Neural progenitor cell (in vitro differentiated cells): ENCODE data around the gene ELMO1. TPM values are rescaled to one million over a fixed set of nuclear protein-coding genes. Genes with fewer than 3 reads are reported as not detected.

Source experiments
- DNase-seq: peaks from one replicate; pipeline ENCODE4 v3.0.0-alpha.2; 2016; ENCODE audit warnings: low spot score
- H2AFZ ChIP-seq: fragments of 200-600 bp; sonication (generic); replicated peaks from 2 replicates; pipeline ENCODE4 v1.6.1; 2016; ENCODE audit warnings: antibody characterized with exemption
- H3F3A ChIP-seq: fragments of 200-600 bp; sonication (generic); 2 replicates; pipeline ENCODE4 v1.6.1; 2016; ENCODE audit warnings: antibody characterized with exemption, low read depth
- H3K27ac ChIP-seq: fragments of 200-600 bp; sonication (generic); 2 replicates; pipeline ENCODE4 v1.5.1; 2016; ENCODE audit warnings: mild to moderate bottlenecking
- H3K27me3 ChIP-seq: fragments of 200-600 bp; sonication (generic); 2 replicates; pipeline ENCODE4 v1.6.1; 2016; ENCODE audit warnings: mild to moderate bottlenecking, moderate library complexity
- H3K36me3 ChIP-seq: fragments of 200-600 bp; sonication (generic); 2 replicates; pipeline ENCODE4 v1.5.1; 2016
- H3K4me1 ChIP-seq: fragments of 200-600 bp; sonication (generic); 2 replicates; pipeline ENCODE4 v1.6.1; 2016; ENCODE audit warnings: mixed run types
- H3K4me2 ChIP-seq: fragments of 200-600 bp; sonication (generic); 2 replicates; pipeline ENCODE4 v1.6.1; 2016
- H3K4me3 ChIP-seq: fragments of 200-600 bp; sonication (generic); 2 replicates; pipeline ENCODE4 v1.5.1; 2016
- H3K79me2 ChIP-seq: fragments of 200-600 bp; sonication (generic); 2 replicates; pipeline ENCODE4 v1.6.1; 2016; ENCODE audit warnings: low read depth
- H3K9ac ChIP-seq: fragments of 200-600 bp; sonication (generic); 2 replicates; pipeline ENCODE4 v1.6.1; 2016
- H3K9me3 ChIP-seq: fragments of 200-600 bp; sonication (generic); 2 replicates; pipeline ENCODE4 v1.5.1; 2016; ENCODE audit warnings: low read depth
- H4K20me1 ChIP-seq: fragments of 200-600 bp; sonication (generic); 2 replicates; pipeline ENCODE4 v1.6.1; 2016; ENCODE audit warnings: low read depth
- H3K27ac Mint-ChIP-seq: 3 replicates; pipeline ENCODE4 v1.8.0; 2021; ENCODE audit warnings: mixed read lengths
- H3K27me3 Mint-ChIP-seq: 2 replicates; pipeline ENCODE4 v1.8.0; 2022; ENCODE audit warnings: low read depth, mild to moderate bottlenecking, inconsistent platforms, moderate library complexity, mixed read lengths; ENCODE audit not compliant: insufficient read depth
- H3K36me3 Mint-ChIP-seq: 3 replicates; pipeline ENCODE4 v1.8.0; 2021; ENCODE audit warnings: mixed read lengths
- H3K4me1 Mint-ChIP-seq: 3 replicates; pipeline ENCODE4 v1.8.0; 2021; ENCODE audit warnings: mixed read lengths
- H3K4me3 Mint-ChIP-seq: 3 replicates; pipeline ENCODE4 v1.8.0; 2021; ENCODE audit warnings: mild to moderate bottlenecking, moderate library complexity, mixed read lengths
- H3K9me3 Mint-ChIP-seq: 3 replicates; pipeline ENCODE4 v1.8.0; 2020; ENCODE audit warnings: mixed read lengths
- CTCF ChIP-seq: fragments of 200-600 bp; sonication (generic); IDR thresholded peaks from 2 replicates; pipeline ENCODE4 v1.5.1; 2017; ENCODE audit warnings: antibody characterized with exemption, mild to moderate bottlenecking
- EZH2 ChIP-seq: fragments of 200-600 bp; sonication (generic); IDR thresholded peaks from 2 replicates; pipeline ENCODE4 v1.6.1; 2017; ENCODE audit warnings: antibody characterized with exemption, mild to moderate bottlenecking, moderate library complexity
- EZH2phosphoT487 ChIP-seq: fragments of 200-600 bp; sonication (generic); IDR thresholded peaks from 2 replicates; pipeline ENCODE4 v1.6.1; 2017; ENCODE audit warnings: antibody characterized with exemption
- total RNA-seq: library from RNA; depleted of rRNA; stranded (reverse); fragments of >200 nt; gene quantifications from 2 replicates; pipeline ENCODE4 v1.2.3, GENCODE V29; 2015; ENCODE audit warnings: low replicate concordance

The ELMO1 gene
- total RNA-seq, 1 donor from 2014 or later, result 22.0 TPM

DNA sequence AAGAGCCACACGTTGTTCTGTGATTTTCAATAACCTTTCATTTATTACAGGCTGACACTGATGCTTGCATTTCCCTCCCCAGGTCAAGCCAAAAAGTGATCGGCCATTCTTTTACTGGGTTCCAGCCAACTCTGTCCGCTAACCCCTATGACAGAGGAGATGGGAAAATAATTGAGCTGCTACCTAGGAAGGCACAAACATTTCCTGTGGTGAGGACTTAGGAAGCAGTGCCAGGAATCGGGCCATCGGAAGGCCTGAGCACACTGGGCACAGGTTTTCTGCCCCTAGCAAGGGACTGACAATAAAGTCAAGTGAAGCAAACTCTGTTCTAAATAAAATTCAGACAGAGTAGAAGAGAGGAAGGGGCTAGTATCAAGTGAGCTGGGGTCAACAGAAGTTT, 411.4 kb downstream of the ELMO1 start:
- H3F3A ChIP-seq, result no peaks in the 10 kb centered on the region
- H3K4me1 ChIP-seq, result no peaks in the 10 kb centered on the region
- no peak overlapping the region for H2AFZ ChIP-seq
- TF ChIP-seq EZH2, result no peak
- no peak for TF ChIP-seq CTCF
- TF ChIP-seq EZH2phosphoT487, result no peak
- Mint-ChIP-seq H3K4me1 (peaks cover 25% of the 10 kb centered on the region), H3K36me3 (peaks cover 5% of the 10 kb centered on the region), H3K4me3 (no peak overlapping the region), H3K27me3 (no peaks in the 10 kb centered on the region), H3K27ac (no peak overlapping the region), H3K9me3 (peaks cover 20% of the 10 kb centered on the region)
- H3K9me3 ChIP-seq, result no peaks in the 10 kb centered on the region
- no peaks in the 10 kb centered on the region for H3K79me2 ChIP-seq
- H3K4me3 ChIP-seq, result no peak overlapping the region
- no peaks in the 10 kb centered on the region for H3K36me3 ChIP-seq
- DNase-seq, result no peak
- no peak overlapping the region for H3K9ac ChIP-seq
- no peaks in the 10 kb centered on the region for H3K27me3 ChIP-seq
- no peak overlapping the region for H3K4me2 ChIP-seq
- no peak overlapping the region for H3K27ac ChIP-seq
- no peaks in the 10 kb centered on the region for H4K20me1 ChIP-seq

GRCh38 chr7:37035631-37036030, 413.0 kb downstream of the ELMO1 start:
- H3K9ac ChIP-seq, result no peak overlapping the region
- H4K20me1 ChIP-seq, result no peaks in the 10 kb centered on the region
- peaks cover 4% of the 10 kb centered on the region for H3K4me1 ChIP-seq
- no peaks in the 10 kb centered on the region for H3K9me3 ChIP-seq
- no peak overlapping the region for H2AFZ ChIP-seq
- H3K4me2 ChIP-seq, result no peak overlapping the region
- peaks cover 5% of the 10 kb centered on the region for H3K36me3 Mint-ChIP-seq
- peaks cover 20% of the 10 kb centered on the region for H3K9me3 Mint-ChIP-seq
- H3K4me3 ChIP-seq, result no peak overlapping the region
- no peak for DNase-seq
- H3K27ac Mint-ChIP-seq, result no peak overlapping the region
- H3K36me3 ChIP-seq, result no peaks in the 10 kb centered on the region
- H3K79me2 ChIP-seq, result no peaks in the 10 kb centered on the region
- no peak overlapping the region for H3K4me3 Mint-ChIP-seq
- H3K27me3 ChIP-seq, result no peaks in the 10 kb centered on the region
- H3F3A ChIP-seq, result no peaks in the 10 kb centered on the region
- H3K4me1 Mint-ChIP-seq, result peaks cover 33% of the 10 kb centered on the region
- no peak for TF ChIP-seq EZH2
- no peak for TF ChIP-seq EZH2phosphoT487
- TF ChIP-seq CTCF, result no peak
- no peaks in the 10 kb centered on the region for H3K27me3 Mint-ChIP-seq
- no peak overlapping the region for H3K27ac ChIP-seq

- Mint-ChIP-seq H3K9me3 (peaks cover 11% of the 10 kb centered on the region), H3K4me3 (no peak overlapping the region), H3K36me3 (peaks cover 2% of the 10 kb centered on the region), H3K4me1 (peaks cover 33% of the 10 kb centered on the region), H3K27me3 (no peaks in the 10 kb centered on the region), H3K27ac (peak overlapping the region; percentile 95)
- H3K9me3 ChIP-seq, result no peaks in the 10 kb centered on the region
- DNase-seq, result no peak
- no peak overlapping the region for H3K9ac ChIP-seq
- no peak overlapping the region for H2AFZ ChIP-seq
- H3K4me3 ChIP-seq, result no peak overlapping the region
- no peak for TF ChIP-seq CTCF
- TF ChIP-seq EZH2, result no peak
- no peak for TF ChIP-seq EZH2phosphoT487
- no peak overlapping the region for H3K27ac ChIP-seq
- no peaks in the 10 kb centered on the region for H3F3A ChIP-seq
- H4K20me1 ChIP-seq, result no peaks in the 10 kb centered on the region
- no peaks in the 10 kb centered on the region for H3K36me3 ChIP-seq
- no peak overlapping the region for H3K4me2 ChIP-seq
- peaks cover 4% of the 10 kb centered on the region for H3K4me1 ChIP-seq
- no peaks in the 10 kb centered on the region for H3K79me2 ChIP-seq
- H3K27me3 ChIP-seq, result no peaks in the 10 kb centered on the region
These were observed 415.5 kb downstream of the ELMO1 start for GRCh38 chr7:37033141-37033540.
